GM12878 (cell line): Measurements from ENCODE around the gene SLCO3A1. TPM values are rescaled to one million over a fixed set of nuclear protein-coding genes. Genes with fewer than 3 reads are reported as not detected.
A peak's percentile ranks its signal among the peaks of the same experiment; 100 is the strongest.

Experiments used
- ATAC-seq: fragments of 200-7000 bp; cut with Tn5 transposase; 3 replicates; pipeline ENCODE4 v1.9.1; 2020; ENCODE audit warnings: mild to moderate bottlenecking, moderate library complexity
- BruUV-seq: library from RNA; stranded (reverse); fragments of 400-500 nt; replicated peaks from 2 replicates; lab custom pipeline; 2021; lab: Mats Ljungman, UMichigan
- CTCF ChIA-PET: fragments of 300-600 bp; sonication (Branson Sonifier 250); formaldehyde crosslinking; extraction: SDS; loops from one replicate; lab custom pipeline; 2021; ENCODE audit warnings: inconsistent platforms; lab: Yijun Ruan, JAX
- POLR2A ChIA-PET: fragments of 350-600 bp; formaldehyde crosslinking; extraction: SDS; loops from one replicate; lab custom pipeline; 2021; ENCODE audit warnings: inconsistent platforms; lab: Charles Lee
- RAD21 ChIA-PET: fragments of 300-600 bp; sonication (Branson Sonifier 250); formaldehyde crosslinking; loops from one replicate; lab custom pipeline; 2023; ENCODE audit warnings: antibody characterized with exemption; ENCODE audit not compliant: unreplicated experiment; lab: Charles Lee
- SMC1A ChIA-PET: fragments of 300-600 bp; sonication (Branson Sonifier 250); formaldehyde crosslinking; loops from one replicate; lab custom pipeline; 2023; ENCODE audit not compliant: unreplicated experiment, uncharacterized antibody; lab: Charles Lee
- DNase-seq: peaks from one replicate; pipeline ENCODE4 v3.0.0-alpha.2; 2011; ENCODE audit warnings: low read depth, low spot score
- FAIRE-seq: peaks from 3 replicates; lab custom pipeline; 2011; peaks lifted over from hg19 to GRCh38; lab: Jason Lieb, UNC
- H2AFZ ChIP-seq: 2 replicates; pipeline ENCODE4 v1.6.0; 2011; ENCODE audit warnings: low read depth, low read length, control low read depth; ENCODE audit not compliant: control insufficient read depth
- H3K27ac ChIP-seq: 2 replicates; pipeline ENCODE4 v1.5.1; 2011; ENCODE audit warnings: control low read depth; ENCODE audit not compliant: control insufficient read depth, insufficient read depth
- H3K27me3 ChIP-seq, 2 experiments: replicated peaks in 1 of 2; 2 replicates each; pipeline versions ENCODE4 v1.6.0 to v1.6.1; 2011; ENCODE audit warnings: low read length in 1 of 2; ENCODE audit not compliant: control insufficient read depth in 2 of 2, insufficient read depth in 2 of 2
- H3K36me3 ChIP-seq, 2 experiments: 2 replicates each; pipeline ENCODE4 v1.5.1; 2011; ENCODE audit warnings: low read length in 1 of 2; ENCODE audit not compliant: control insufficient read depth in 2 of 2, insufficient read depth in 2 of 2
- H3K4me1 ChIP-seq: 2 replicates; pipeline ENCODE4 v1.6.1; 2011; ENCODE audit warnings: mild to moderate bottlenecking, low read length, moderate library complexity, mixed read lengths; ENCODE audit not compliant: control insufficient read depth, insufficient read depth
- H3K4me2 ChIP-seq: 2 replicates; pipeline ENCODE4 v1.6.0; 2011; ENCODE audit warnings: control low read depth; ENCODE audit not compliant: control insufficient read depth, insufficient read depth
- H3K4me3 ChIP-seq: fragments of 200-600 bp; sonication (generic); 2 replicates; pipeline ENCODE4 v1.5.1; 2016
- H3K79me2 ChIP-seq: 2 replicates; pipeline ENCODE4 v1.6.0; 2011; ENCODE audit warnings: low read length; ENCODE audit not compliant: control insufficient read depth, insufficient read depth
- H3K9ac ChIP-seq: 2 replicates; pipeline ENCODE4 v1.8.0; 2011; ENCODE audit warnings: low read length, control low read depth, mixed read lengths; ENCODE audit not compliant: control insufficient read depth, insufficient read depth
- H3K9me3 ChIP-seq: replicated peaks from 3 replicates; pipeline ENCODE4 v1.5.1; 2011; ENCODE audit warnings: mild to moderate bottlenecking, low read length; ENCODE audit not compliant: control insufficient read depth, insufficient read depth
- H4K20me1 ChIP-seq: 2 replicates; pipeline ENCODE4 v1.6.0; 2011; ENCODE audit not compliant: control insufficient read depth, insufficient read depth
- BHLHE40 ChIP-seq, 2 experiments: fragments of 450-650 bp in 1 of 2; IDR thresholded peaks; 2 replicates each; pipeline ENCODE4 v1.6.1; 2011 to 2017; ENCODE audit warnings: low read depth in 2 of 2, borderline replicate concordance in 1 of 2, improper control_type of control experiment in 1 of 2, low read length in 1 of 2, mild to moderate bottlenecking in 1 of 2
- CHD2 ChIP-seq: IDR thresholded peaks from 2 replicates; pipeline ENCODE4 v1.6.1; 2011; ENCODE audit warnings: low read depth, low read length, improper control_type of control experiment, borderline replicate concordance
- GATAD2B ChIP-seq: fragments of 450-650 bp; conservative IDR thresholded peaks from 2 replicates; pipeline ENCODE4 v1.6.1; 2017; ENCODE audit warnings: low read depth, mild to moderate bottlenecking, moderate library complexity
- JUND ChIP-seq: IDR thresholded peaks from 2 replicates; pipeline ENCODE4 v1.6.1; 2012; ENCODE audit warnings: low read depth, mild to moderate bottlenecking, low read length, improper control_type of control experiment, moderate library complexity
- LARP7 ChIP-seq: fragments of 450-650 bp; IDR thresholded peaks from 2 replicates; pipeline ENCODE4 v1.6.1; 2017; ENCODE audit warnings: mild to moderate bottlenecking
- NFYA ChIP-seq: IDR thresholded peaks from 2 replicates; pipeline ENCODE4 v1.6.1; 2011; ENCODE audit warnings: low read depth, mild to moderate bottlenecking, low read length, improper control_type of control experiment, borderline replicate concordance
- SUPT20H ChIP-seq: IDR thresholded peaks from 2 replicates; pipeline ENCODE4 v1.6.1; 2011; ENCODE audit warnings: low read depth, mild to moderate bottlenecking, low read length, moderate library complexity, borderline replicate concordance; ENCODE audit not compliant: control insufficient read depth
- TCF3 ChIP-seq: IDR thresholded peaks from 2 replicates; pipeline ENCODE4 v1.6.1; 2012; ENCODE audit warnings: low read depth, mild to moderate bottlenecking, low read length, borderline replicate concordance; ENCODE audit not compliant: insufficient read depth
- WGBS: methylation state at CpG from one replicate; pipeline ENCODE4 v1.1.6; 2016; ENCODE audit warnings: low lambda C conversion rate; ENCODE audit not compliant: insufficient replicate concordance, insufficient coverage; ENCODE audit errors: missing lambda C conversion rate; 5-methylcytosine and 5-hydroxymethylcytosine counted together
- in situ Hi-C: fragments of 300-500 bp; cut with MboI; formaldehyde crosslinking; loops from 9 replicates; pipeline ENCODE4 v1.14.3; 2018; ENCODE audit warnings: mixed read lengths
- intact Hi-C: fragments of 100-400 bp; cut with micrococcal nuclease; formaldehyde crosslinking; loops from one replicate; pipeline ENCODE4 v1.14.2; 2022; ENCODE audit not compliant: unreplicated experiment
- polyA plus RNA-seq, 11 experiments: library from polyadenylated mRNA; depleted of rRNA in 4 of 11; unstranded in 6 of 11; stranded (reverse) in 5 of 11; fragments of >200 nt; fragmentation: Nextera tagmentation in 4 of 11; fragmentation: Illumina TruSeq in 1 of 11; extraction: Ambion mirVana in 4 of 11; extraction: Trizol in 1 of 11; gene quantifications; 1 replicate in 1 of 11; 2 replicates in 10 of 11; pipeline versions ENCODE4 v1.2.1 to v1.2.3, GENCODE V29; 2011 to 2016; ENCODE audit warnings: inconsistent platforms in 2 of 11, missing spikeins in 2 of 11, low read depth in 1 of 11
- total RNA-seq, 4 experiments: library from RNA; depleted of rRNA in 3 of 4; stranded (reverse); fragments of >200 nt in 3 of 4; fragmentation: Illumina TruSeq in 1 of 4; extraction: Trizol in 1 of 4; gene quantifications; 2 replicates each; pipeline versions ENCODE4 v1.2.1 to v1.2.3, GENCODE V29; 2013 to 2021

SLCO3A1 gene
- total and polyA plus RNA-seq, 10 of the 15 experiments (the other 5 are each of a cell fraction or from before 2014, with no cell fraction given) = 0.05 to 5.9 (median 0.31) TPM

DNA sequence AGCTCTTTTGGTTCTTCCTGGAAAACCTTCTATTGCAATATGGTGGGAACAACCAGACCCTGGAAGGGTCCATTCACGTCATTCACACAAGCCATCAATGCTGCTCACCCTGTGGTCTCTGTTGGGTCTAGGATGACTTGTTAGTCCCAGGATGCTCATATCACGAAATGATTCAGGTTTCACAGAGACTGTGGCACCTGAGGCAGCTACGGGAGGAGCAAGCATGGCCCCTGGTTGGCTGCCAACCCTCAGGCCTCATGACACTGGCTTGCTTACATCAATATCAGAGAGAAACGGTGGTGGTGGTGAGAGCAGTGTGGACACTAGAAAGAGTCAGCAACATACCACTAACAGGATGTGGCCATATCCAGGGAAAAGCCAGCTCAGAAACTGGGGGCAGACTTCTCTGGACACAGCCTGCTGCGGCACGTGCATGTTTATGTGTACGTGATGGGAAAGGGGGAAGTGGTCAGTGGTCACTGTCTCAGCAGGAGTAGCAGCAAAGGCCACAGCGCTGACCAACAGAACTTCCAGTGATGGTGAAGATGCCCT lies 331.2 kb downstream of the SLCO3A1 start:
- Histone ChIP-seq H3K9ac (no peak overlapping the region), H3K9me3 (no peaks in the 10 kb centered on the region)
- 30% methylated on average over 8 of the region's 8 CpGs for WGBS
- no peak for FAIRE-seq
- TF ChIP-seq JUND = no peak
- no peak for TF ChIP-seq LARP7
- 0 out of 4 replicates have a peak, but pooled peaks of 1 of the 2 experiments have one; percentile 12 for TF ChIP-seq BHLHE40 (IDR thresholded peaks at IDR 0.05; ENCODE audit: borderline replicate concordance in 1 of 2, low read depth in 2 of 2, low read length in 1 of 2)
- TF ChIP-seq GATAD2B = no peak
- no peak for TF ChIP-seq SUPT20H
- TF ChIP-seq NFYA = no peak
- TF ChIP-seq CHD2 = no peak
- TF ChIP-seq TCF3 = no peak
- TF ChIP-seq, all 136 proteins: peak for 1
- RAD21 ChIA-PET = no interaction called here
- intact Hi-C loops = no loop called here
- H3K27me3 ChIP-seq = no peaks in the 10 kb centered on the region; a peak in 1 of 4 replicates
- H3K79me2 ChIP-seq = no peaks in the 10 kb centered on the region
- H3K4me2 ChIP-seq = no peak overlapping the region
- CTCF ChIA-PET = interaction anchor here (0.7 kb wide), 1 partner anchor 54 kb away, joined by 3 read pairs; no protein-coding TSS in a partner anchor
- no peak overlapping the region for H3K4me3 ChIP-seq
- no peak overlapping the region for H2AFZ ChIP-seq
- no peak for ATAC-seq
- no peaks in the 10 kb centered on the region for H4K20me1 ChIP-seq
- DNase-seq = no peak
- H3K27ac ChIP-seq = no peak overlapping the region
- POLR2A ChIA-PET = no interaction called here
- in situ Hi-C loops = no loop called here
- SMC1A ChIA-PET = no interaction called here
- BruUV-seq = no TSS peak
- H3K36me3 ChIP-seq = no peaks in the 10 kb centered on the region
- no peaks in the 10 kb centered on the region for H3K4me1 ChIP-seq
